H1 (cell line): ENCODE measurements around the gene SPOUT1. TPM values are rescaled to one million over a fixed set of nuclear protein-coding genes. Genes with fewer than 3 reads are reported as not detected.

Experiments
- polyA plus RNA-seq, 7 experiments: library from polyadenylated mRNA; depleted of rRNA in 3 of 7; stranded (reverse) in 5 of 7; unstranded in 2 of 7; fragments of >200 nt in 5 of 7; fragments of 200-250 nt in 2 of 7; gene quantifications; 1 replicate in 5 of 7; 2 replicates in 1 of 7; 4 replicates in 1 of 7; pipeline versions ENCODE4 v1.2.1 to v1.2.3, GENCODE V29; 2011 to 2013; ENCODE audit warnings: missing spikeins in 2 of 7, mixed read lengths in 2 of 7
- total RNA-seq: library from RNA; stranded (reverse); fragmentation: NEBNext Ultra II Directional; extraction: Animal tissue kit (Norgen Biotek cat#: 25700); gene quantifications from 2 replicates; pipeline ENCODE4 v1.2.1, GENCODE V29; 2021

Gene SPOUT1
- total and polyA plus RNA-seq, 2 of the 8 experiments (the other 6 are each of a cell fraction or from before 2014, with no cell fraction given): 69.2 to 77.8 TPM

Other genes with a start within 250 kb of the SPOUT1 start
- gene DYNC2I2, start 172.9 kb downstream of the SPOUT1 start, total RNA-seq: 58.0 and 60.4 TPM in 2 replicates
- gene DYNC2I2, start 172.9 kb downstream of the SPOUT1 start, polyA plus RNA-seq (2011; rRNA removed): 78.5 and 113 TPM in 2 replicates
- 1,327 and 1,345 TPM in 2 replicates for gene SET, start 140.6 kb downstream of the SPOUT1 start, total RNA-seq
- 466 and 513 TPM in 2 replicates for gene SET, start 140.6 kb downstream of the SPOUT1 start, polyA plus RNA-seq (2011; rRNA removed)
- 15.2 and 16.3 TPM in 2 replicates for gene PKN3, start 127.3 kb downstream of the SPOUT1 start, total RNA-seq
- 15.7 and 24.4 TPM in 2 replicates for gene PKN3, start 127.3 kb downstream of the SPOUT1 start, polyA plus RNA-seq (2011; rRNA removed)
- 32.8 and 35.0 TPM in 2 replicates for gene ZDHHC12, start 105.7 kb downstream of the SPOUT1 start, total RNA-seq
- gene ZDHHC12, start 105.7 kb downstream of the SPOUT1 start, polyA plus RNA-seq (2011; rRNA removed): 93.8 and 121 TPM in 2 replicates
- gene ZER1, start 57.9 kb downstream of the SPOUT1 start, total RNA-seq: 20.5 and 22.6 TPM in 2 replicates
- 26.6 and 55.8 TPM in 2 replicates for gene ZER1, start 57.9 kb downstream of the SPOUT1 start, polyA plus RNA-seq (2011; rRNA removed)
- 21.3 and 26.3 TPM in 2 replicates for gene TBC1D13, start 42.5 kb downstream of the SPOUT1 start, total RNA-seq
- 24.7 and 33.0 TPM in 2 replicates for gene TBC1D13, start 42.5 kb downstream of the SPOUT1 start, polyA plus RNA-seq (2011; rRNA removed)
- gene ENDOG, start 11.3 kb downstream of the SPOUT1 start, total RNA-seq: 17.5 and 22.4 TPM in 2 replicates
- 23.4 and 31.8 TPM in 2 replicates for gene ENDOG, start 11.3 kb downstream of the SPOUT1 start, polyA plus RNA-seq (2011; rRNA removed)
- 28.5 and 30.4 TPM in 2 replicates for gene KYAT1, start 52.2 kb upstream of the SPOUT1 start, total RNA-seq
- 42.2 and 56.6 TPM in 2 replicates for gene KYAT1, start 52.2 kb upstream of the SPOUT1 start, polyA plus RNA-seq (2011; rRNA removed)
- gene LRRC8A, start 52.3 kb upstream of the SPOUT1 start, total RNA-seq: 103 and 106 TPM in 2 replicates
- gene LRRC8A, start 52.3 kb upstream of the SPOUT1 start, polyA plus RNA-seq (2011; rRNA removed): 111 and 114 TPM in 2 replicates
- gene PHYHD1, start 91.2 kb upstream of the SPOUT1 start, total RNA-seq: 14.1 and 18.1 TPM in 2 replicates
- 25.6 and 33.2 TPM in 2 replicates for gene PHYHD1, start 91.2 kb upstream of the SPOUT1 start, polyA plus RNA-seq (2011; rRNA removed)
- gene DOLK, start 117.8 kb upstream of the SPOUT1 start, total RNA-seq: 17.2 and 18.8 TPM in 2 replicates
- gene DOLK, start 117.8 kb upstream of the SPOUT1 start, polyA plus RNA-seq (2011; rRNA removed): 39.1 and 44.3 TPM in 2 replicates
- 95.0 and 111 TPM in 2 replicates for gene NUP188, start 117.9 kb upstream of the SPOUT1 start, total RNA-seq
- gene NUP188, start 117.9 kb upstream of the SPOUT1 start, polyA plus RNA-seq (2011; rRNA removed): 90.1 and 107 TPM in 2 replicates
- gene SH3GLB2, start 198.5 kb upstream of the SPOUT1 start, total RNA-seq: 52.7 and 54.9 TPM in 2 replicates
- gene SH3GLB2, start 198.5 kb upstream of the SPOUT1 start, polyA plus RNA-seq (2011; rRNA removed): 79.9 and 95.9 TPM in 2 replicates
- 30.9 and 39.0 TPM in 2 replicates for gene MIGA2, start 206.8 kb upstream of the SPOUT1 start, total RNA-seq
- 24.6 and 36.6 TPM in 2 replicates for gene MIGA2, start 206.8 kb upstream of the SPOUT1 start, polyA plus RNA-seq (2011; rRNA removed)